Activated T-cell treated with anti-CD3 and anti-CD28 coated beads, Interleukin-2, amount 50 U/mL, for 1 hour (primary cell): ENCODE results near the gene AKR1C2.
"Not testable (repeated sequence)": the region's sequence is repeated elsewhere in the genome, so short reads cannot be mapped to it uniquely, and the experiment has no call there.

ENCODE experiments used
- DNase-seq: peaks from one replicate; pipeline ENCODE4 v3.0.0-alpha.2; 2020

AKR1C2 gene

GRCh38 chr10:5023177-5023805 is 19.6 kb upstream of the AKR1C2 start:
- DNase-seq, result no peak

- not testable (repeated sequence) for DNase-seq
These were observed 18.1 kb upstream of the AKR1C2 start for GRCh38 chr10:5021624-5022290.

- not testable (repeated sequence) for DNase-seq
These were observed 16.3 kb upstream of the AKR1C2 start for GRCh38 chr10:5019770-5020612.

- DNase-seq, result not testable (repeated sequence)
These were observed 15.1 kb upstream of the AKR1C2 start for GRCh38 chr10:5018671-5019277.

GRCh38 chr10:5018134-5018533 is 14.5 kb upstream of the AKR1C2 start:
- no peak for DNase-seq

GRCh38 chr10:5014936-5015335 is 11.3 kb upstream of the AKR1C2 start:
- DNase-seq, result no peak

GRCh38 chr10:5014200-5014910 is 10.7 kb upstream of the AKR1C2 start:
- DNase-seq, result not testable (repeated sequence)

GRCh38 chr10:5013385-5013784 is 9.7 kb upstream of the AKR1C2 start:
- DNase-seq, result no peak

GRCh38 chr10:5012595-5012994 is 8.9 kb upstream of the AKR1C2 start:
- DNase-seq, result no peak

- DNase-seq, result not testable (repeated sequence)
These were observed 7.7 kb upstream of the AKR1C2 start for GRCh38 chr10:5011392-5011791.

GRCh38 chr10:5010043-5010442 is 6.4 kb upstream of the AKR1C2 start:
- DNase-seq, result not testable (repeated sequence)

GRCh38 chr10:5008857-5009548 is 5.3 kb upstream of the AKR1C2 start:
- not testable (repeated sequence) for DNase-seq

GRCh38 chr10:5004501-5004900 is 844 bp upstream of the AKR1C2 start:
- DNase-seq, result not testable (repeated sequence)

- DNase-seq, result not testable (repeated sequence)
These were observed 351 bp upstream of the AKR1C2 start for GRCh38 chr10:5004030-5004385.

- DNase-seq, result no peak
These were observed 1.5 kb downstream of the AKR1C2 start for GRCh38 chr10:5002013-5002727.

- no peak for DNase-seq
These were observed 5.0 kb downstream of the AKR1C2 start for GRCh38 chr10:4998671-4999070.

- not testable (repeated sequence) for DNase-seq
These were observed 9.4 kb downstream of the AKR1C2 start for GRCh38 chr10:4994260-4994659.

GRCh38 chr10:4992564-4992963 is 11.1 kb downstream of the AKR1C2 start:
- not testable (repeated sequence) for DNase-seq

- DNase-seq, result not testable (repeated sequence)
These were observed 12.2 kb downstream of the AKR1C2 start for GRCh38 chr10:4991463-4991862.

GRCh38 chr10:4990217-4990616 is 13.4 kb downstream of the AKR1C2 start:
- DNase-seq, result no peak

GRCh38 chr10:4988000-4988641 is 15.5 kb downstream of the AKR1C2 start:
- DNase-seq, result not testable (repeated sequence)
